ENCODE data around the gene KCNN3.

KCNN3 gene

DNA sequence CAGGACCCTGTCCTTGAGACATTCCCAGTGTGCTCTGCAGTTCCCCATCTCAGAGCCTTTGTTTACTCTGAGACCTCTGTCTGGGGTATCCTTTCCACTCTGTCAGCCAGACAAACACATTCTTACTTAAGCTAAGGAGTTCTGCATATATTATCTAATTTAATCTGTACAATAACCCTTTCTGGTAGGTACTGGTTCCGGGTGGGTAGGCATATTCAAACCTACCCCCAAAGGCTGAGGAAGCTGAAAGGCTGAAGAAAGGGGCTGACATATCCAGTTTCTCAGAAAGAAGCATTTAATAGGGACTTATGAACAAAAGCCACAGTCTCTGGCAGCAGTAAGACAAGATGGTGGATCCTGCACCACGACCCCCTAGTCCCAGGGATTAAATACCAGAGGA, 53.1 kb downstream of the KCNN3 start:
- no peak for DNase-seq (ENCODE audit: low read depth in 2 of 2)

DNA sequence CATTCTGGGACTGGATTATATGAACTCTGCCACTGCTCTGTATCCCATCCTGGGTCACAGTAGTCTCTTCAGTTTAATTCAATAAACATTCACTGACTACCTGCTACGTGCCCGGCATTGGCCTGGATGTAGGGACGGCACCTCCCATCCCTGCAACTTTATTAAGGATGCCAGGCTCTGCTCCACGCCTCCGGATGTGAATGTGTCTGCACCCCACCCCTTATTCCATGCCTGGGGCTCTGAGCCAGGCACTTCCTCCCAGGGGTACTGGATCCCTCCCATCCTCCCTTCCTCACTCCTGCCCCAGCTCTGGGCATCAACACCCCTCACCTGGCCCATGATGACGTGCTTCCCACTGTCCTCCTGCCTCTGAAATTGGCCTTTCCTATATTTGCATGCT, 53.7 kb downstream of the KCNN3 start:
- DNase-seq (ENCODE audit: low read depth in 2 of 2) = no peak

DNA sequence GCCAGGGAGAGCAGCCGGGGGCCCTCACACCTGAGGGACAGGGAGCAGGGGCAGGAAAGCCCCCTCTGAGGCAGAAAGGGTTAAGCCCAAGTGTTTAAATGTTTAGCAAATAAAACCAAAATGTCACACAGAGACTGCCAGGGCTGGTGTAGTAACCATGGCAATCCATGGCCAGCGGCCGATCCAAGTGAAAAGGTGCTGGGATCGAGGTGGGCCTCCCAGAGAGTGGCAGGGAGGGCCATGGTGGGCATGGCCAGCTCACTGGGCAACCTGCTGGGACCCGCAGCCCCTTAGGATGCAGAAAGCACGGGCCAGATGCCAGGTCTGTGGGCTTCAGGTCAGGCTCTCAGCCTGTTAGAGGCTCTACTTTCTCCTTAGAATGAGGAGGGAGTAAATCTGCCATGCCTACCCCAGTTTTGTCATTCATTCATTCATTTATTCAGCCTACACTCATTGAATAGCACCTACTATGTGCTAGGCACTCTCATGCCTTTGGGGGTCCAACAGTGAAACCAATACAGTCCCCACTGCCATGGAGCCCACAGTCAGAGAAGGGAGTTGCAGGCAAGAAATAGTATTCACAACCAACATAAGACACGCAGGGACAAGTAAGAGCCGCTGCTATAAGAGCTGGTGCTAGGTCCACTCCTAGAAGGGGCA, 56.1 kb downstream of the KCNN3 start:
- no peak for DNase-seq (ENCODE audit: low read depth in 2 of 2)

DNA sequence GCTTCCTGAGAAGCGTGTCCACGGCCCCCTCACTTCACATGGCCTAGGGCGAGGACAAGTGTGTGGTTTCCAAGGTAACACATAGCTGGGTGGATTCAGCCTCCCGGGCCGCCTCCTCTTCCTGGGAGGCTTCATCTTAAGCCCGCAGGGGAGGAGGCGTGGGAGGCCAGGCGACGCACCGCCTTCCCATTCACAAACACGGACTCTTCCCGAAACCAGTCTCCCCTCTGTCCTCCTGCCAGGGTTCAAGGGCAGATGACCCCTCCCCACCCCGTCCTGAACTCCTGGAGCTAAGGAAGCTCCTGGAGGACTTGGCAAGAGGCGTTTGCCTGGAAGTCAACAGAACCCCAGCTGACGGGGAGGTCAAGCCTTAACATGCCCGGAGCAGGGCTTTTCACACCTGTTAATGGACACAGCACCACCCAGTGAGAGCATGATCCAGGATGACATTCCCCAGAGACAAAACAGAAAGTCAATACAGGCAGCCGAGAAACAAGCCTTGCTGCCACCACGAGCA, 56.7 kb downstream of the KCNN3 start:
- DNase-seq (ENCODE audit: low read depth in 2 of 2) = no peak

DNA sequence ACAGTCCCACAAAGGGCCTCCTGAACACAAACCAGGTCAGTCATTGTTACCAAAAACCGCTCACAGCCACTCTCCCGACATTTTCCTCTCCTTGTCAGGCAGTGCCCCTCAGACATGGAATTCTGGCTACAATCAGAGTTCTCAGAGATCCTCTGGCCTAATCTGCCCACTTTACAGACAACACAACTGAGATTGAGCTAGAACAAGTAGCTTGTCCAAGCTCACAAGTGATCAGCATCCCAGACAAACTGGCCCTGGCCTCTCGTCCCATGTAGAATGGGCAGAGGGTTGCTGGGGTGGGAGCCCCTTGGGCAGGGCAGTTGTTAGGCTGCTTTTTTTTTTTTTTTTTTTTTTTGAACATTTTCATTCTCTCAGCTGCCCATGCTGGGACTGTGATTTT, 57.2 kb downstream of the KCNN3 start:
- DNase-seq (ENCODE audit: low read depth in 2 of 2) = no peak

DNA sequence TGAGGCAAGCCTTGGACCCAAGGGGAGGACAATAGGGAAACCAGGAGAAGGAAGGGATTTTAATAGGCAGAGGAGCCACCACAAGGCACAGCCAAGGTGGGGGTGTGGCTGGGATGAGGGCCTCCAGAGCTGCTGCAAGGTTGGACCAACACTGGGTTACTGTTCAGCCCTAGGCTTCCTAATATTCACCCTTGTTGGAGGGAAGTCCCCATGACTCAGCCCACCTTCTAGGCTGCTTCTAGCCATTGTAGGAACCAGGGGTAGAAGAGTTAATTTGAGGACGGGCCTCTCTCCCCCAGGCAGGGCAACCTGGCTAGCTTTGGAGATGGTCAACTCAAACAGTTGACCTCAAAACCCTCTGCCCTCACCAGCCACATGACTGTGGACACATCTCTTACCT, 59.5 kb downstream of the KCNN3 start:
- no peak for DNase-seq (ENCODE audit: low read depth in 2 of 2)

DNA sequence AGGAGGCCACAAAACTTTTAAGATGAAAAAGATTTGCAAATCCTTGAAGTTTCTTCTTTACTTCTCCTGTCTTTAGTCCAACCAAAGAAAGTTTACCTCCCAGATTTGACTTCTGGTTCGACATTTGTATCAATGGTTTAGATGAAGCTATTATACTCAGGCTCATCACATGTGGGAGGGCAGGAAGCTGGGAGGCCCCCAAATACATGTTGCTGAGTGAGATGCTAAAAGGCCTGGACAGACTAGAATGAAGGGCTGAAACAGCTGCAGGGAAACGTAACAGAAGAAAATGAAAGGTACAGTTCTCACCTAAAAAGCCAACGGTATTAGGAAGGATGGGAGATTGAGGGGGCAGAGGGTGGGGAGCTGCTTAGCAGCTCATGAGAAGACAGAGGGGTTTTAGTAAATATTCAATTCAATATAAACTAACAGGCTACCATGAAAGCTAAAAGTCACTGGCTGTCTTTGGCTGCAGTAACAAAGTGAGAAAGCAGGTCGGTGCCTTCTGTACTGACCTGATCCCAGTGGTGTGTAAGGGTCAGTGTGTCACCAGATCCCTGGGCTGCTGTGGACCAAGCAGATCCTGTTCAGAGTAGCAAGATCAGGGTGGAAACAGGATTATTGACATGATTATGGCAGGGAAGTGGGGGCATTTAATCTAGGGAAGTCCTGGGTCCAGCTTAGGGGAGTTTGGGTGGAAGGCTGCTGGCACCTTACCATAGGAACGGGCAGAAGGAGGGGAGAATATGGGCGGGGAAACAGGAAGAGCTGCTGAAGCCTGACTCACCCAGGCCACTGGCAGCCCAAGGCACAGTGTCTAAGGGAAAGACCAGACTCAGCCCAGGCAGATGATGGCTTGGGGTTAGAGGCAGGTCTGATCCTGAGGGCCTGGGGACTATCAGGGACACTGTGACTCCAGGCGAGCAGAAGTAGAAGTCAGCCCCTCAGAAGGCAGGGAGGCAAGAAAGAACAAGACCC, 60.4 kb downstream of the KCNN3 start:
- no peak for DNase-seq (ENCODE audit: low read depth in 2 of 2)

DNA sequence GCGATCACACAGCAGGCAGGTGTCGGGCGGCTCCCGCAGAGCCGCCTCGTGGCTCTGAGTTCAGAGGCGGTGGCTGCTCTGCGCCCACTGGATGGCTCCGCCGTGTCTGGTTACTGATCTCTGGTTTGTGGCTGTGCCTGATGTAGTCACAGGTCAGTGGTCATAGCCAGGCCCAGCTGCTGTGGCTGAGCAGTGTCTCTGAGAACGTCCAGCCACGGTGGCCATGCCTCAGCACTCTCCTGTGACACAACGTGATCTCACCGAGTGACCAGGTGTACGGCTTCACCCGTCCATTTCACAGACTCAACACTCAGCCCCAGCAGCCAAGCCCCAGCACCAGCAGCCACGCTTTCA, 61.2 kb downstream of the KCNN3 start:
- DNase-seq (ENCODE audit: low read depth in 2 of 2) = no peak

DNA sequence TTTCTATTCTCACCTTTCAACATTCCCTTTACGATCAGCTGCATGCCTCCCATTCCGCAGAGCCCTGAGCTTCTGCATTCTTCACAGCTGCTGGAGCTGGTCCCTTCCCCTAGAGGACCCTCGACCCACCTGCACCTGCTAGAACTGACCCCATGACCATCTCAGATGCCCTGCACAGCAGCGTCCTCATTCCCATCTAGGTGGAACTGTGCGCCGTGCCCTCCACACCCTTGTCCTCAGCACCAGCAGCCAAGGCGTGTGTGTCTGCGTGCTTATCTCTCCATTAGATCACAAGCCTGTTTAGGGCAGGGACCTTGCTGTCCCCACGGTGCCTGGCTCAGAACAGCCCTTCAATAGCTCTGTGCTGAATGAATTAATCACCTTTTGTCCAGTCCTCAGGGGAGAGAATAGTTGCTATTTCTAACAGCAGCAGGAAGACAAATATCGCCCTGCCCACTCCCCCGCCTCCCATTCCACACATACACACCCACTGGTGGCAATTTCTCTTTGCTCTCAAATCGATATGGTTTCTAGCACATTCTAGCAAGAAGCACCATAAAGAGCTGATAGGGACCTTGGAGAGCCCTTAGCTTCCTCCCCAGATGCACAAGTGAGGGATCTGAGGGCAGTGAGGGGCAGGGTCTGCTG, 61.7 kb downstream of the KCNN3 start:
- no peak for DNase-seq (ENCODE audit: low read depth in 2 of 2)

DNA sequence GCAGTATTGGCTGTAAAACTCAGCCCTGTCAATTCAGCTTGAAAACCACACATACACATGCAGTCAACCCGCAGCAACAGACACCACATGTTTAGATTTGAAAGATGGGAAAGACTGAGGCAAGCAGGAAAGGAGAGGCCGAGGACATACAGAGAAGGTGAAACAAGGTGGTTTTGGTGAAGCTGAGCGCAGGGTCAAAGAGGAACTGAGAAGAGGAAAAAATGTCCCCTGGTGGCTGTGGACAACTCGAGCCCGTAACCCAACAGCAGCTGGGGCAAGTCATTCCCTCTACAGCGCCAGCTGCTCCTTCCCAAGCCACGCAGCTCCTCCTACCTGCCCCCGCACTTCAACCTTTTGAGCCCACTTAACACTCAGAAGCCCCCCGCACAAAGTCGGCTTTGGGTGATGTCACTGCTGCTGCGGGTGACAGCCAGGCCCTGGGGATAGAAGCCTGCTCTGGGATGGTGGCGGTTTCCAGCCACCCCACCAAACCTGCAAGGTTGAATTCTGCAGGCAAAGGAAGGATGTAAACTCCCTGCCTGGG, 63.0 kb downstream of the KCNN3 start:
- DNase-seq (ENCODE audit: low read depth in 2 of 2) = no peak

DNA sequence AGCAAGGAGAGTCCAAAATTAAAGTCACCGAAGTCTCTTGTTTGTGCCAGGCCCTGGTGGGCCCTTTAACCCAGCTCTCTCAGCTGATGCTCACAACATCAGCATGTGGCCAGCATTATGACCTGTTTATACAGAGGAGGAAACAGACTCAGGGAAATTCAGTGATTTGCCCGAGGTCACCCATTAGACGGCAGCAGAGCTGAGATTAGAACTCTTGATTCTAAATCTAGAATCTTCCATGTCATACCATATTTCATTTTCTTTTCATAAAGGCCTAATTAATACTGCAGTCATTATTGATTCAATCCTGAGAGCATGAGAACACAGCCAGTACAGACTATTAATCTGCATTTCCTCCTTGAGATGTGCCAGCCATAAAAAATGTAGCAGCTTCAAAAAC, 63.7 kb downstream of the KCNN3 start:
- DNase-seq (ENCODE audit: low read depth in 2 of 2) = no peak

DNA sequence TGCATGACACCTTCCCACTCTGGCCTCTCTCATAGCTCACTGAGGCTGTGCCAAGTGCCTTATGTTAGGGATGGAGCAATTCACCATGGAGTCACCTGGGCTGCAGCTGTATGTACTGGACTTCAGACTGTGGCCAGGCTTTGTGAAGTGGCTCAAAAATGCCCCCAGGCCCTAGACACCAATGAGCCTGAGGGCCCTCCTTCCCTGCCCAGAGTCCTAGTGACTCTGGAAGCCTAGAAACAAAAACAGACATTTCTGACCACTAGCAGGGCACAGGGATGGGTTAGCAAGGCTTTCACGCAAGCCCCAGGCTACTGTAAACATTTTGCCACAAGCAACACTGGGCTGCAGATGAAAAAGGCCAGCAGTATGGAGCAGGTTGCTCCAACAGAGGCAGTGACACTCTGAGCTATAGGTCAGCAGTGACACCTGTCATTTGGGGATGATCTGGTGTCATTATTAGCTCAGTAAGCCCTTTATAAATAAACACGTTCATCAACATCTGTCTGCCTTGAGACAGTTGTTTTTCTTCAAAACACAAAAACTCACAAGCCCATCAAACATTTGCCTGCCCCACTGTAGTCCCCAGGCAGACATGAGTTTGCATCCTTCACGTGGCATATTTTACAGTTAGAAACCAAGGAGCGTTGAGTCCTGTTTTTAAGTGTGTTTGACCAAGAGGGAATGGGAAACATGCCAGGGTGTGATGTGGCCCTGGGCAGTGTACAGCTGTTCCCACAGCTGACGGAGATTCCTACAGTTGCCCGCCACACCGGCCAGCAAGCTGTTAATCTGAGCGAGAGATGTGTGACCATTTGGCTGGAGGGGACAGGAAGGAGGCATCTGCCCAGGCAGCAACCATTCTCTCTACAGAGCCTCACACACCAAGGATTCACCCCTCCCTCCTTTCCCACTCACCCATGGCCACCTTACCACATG, 66.8 kb downstream of the KCNN3 start:
- DNase-seq (ENCODE audit: low read depth in 2 of 2) = no peak

DNA sequence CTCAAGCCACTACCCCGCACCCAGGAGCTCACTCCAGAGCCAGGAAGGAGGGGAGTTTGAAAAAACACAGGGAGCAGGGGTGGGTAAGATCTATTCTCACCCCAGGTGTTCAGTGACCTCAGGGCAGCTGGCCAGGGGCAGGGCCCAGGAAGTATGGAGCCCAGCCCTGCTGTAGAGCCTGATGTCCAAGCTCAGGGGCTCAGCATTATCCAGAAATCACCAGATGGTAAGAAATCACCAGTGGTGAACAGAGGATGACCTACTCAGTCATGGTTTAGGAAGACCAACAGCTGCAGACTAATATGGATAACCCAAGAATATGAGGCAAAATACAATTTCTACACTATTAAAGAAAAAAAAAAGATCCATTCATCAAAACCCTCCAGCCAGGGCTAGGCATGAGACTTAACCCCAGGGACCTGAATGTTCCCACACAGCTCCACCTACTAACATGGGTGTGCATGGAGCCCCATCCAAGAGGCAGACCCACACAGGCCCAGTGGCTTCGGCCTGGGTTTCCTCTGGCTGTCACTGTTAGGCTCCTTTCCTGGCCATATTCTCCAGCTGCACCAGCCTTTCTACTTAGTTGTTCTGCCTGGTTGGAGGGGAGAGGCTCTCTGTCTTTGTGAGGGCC, 67.6 kb downstream of the KCNN3 start:
- DNase-seq (ENCODE audit: low read depth in 2 of 2) = no peak

DNA sequence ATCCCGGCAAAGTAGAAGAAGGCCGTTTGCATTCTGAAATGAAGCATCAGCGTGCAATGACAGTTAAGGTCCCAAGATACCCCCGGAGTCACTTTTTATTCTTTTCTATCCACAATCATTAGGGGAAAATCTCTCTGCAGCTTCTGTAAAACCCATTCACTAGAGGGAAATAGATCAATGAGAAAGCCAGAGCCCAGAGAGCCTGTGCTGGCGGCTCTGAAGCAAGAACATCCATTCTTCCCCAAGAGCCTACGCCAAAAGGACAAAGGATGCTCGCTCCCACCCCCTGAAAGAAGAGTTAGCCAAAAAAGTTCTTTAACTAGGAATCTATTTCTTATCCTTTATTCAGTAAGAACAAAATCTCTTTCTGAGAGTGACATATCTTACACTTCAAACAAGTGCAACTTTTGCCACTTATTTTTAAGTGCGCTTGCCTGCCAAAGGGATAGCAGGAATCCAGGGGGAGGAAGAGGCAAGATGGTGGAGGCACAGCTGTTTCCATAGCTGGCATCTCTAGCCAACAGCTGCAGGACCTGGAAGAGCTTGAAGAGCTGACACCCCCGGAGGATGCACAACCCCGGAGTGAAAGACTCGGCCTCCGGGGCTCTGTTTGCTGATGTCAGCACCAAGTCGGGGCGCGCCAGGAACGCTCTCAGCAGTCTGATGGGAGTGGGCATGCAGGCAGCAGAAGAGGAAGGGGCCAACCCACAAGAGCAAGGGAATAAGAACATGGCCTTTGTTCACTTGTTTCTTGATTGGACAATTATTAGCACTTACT, 68.7 kb downstream of the KCNN3 start:
- DNase-seq (ENCODE audit: low read depth in 2 of 2) = no peak

DNA sequence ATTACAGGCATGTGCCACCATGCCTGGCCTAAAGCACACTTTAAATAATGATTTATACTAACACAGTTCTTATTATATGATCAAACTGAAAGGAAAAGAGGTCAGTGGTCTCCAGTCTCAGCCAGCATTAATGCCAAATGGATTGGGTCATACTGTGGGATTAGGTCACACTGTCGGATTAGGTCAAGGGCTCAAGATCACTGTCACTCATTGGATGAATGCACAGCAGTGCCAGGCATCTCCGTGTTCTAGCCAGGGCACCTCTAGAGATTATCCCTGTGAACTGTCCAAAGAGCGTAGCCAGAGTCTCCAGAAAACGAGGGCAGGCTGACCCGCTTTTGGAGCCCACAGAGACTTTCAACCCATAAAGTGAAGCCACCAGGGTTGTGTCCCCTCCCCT, 70.9 kb downstream of the KCNN3 start:
- DNase-seq (ENCODE audit: low read depth in 2 of 2) = no peak

DNA sequence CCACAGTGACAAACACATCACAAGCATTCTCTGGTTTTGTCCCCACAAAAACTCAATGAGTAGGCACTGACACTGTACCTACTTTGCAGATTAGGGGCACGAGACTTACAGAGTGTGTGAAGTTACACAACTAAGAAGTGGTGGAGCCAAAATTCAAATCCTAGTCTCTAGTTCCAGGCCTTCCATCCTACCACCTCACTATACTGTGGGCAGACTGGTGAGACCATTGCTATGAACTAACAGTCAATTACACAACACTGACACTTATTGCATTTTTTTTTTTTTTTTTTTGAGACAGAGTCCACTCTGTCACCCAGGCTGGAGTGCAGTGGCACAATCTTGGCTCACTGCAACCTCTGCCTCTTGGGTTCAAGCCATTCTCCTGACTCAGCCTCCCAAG, 71.4 kb downstream of the KCNN3 start:
- DNase-seq (ENCODE audit: low read depth in 2 of 2) = no peak

DNA sequence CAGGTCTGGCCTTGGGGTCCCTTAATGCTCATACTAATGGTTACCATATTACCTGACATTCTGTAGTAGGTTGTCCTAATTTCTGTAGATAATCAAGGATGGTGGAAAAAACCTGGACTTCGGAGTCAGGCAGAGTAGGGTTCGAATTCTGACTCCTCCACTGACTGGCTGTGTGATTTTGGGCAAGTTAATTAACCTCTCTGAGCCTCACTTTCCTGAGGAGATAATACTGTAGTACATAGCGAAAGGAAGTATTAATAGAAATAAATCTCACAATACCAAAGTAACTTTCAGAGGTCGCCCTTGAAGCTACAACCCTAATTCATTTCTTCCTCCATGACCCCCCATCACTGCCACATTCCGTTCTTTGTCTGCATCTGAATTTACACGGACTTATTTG, 72.9 kb downstream of the KCNN3 start:
- DNase-seq (ENCODE audit: low read depth in 2 of 2) = no peak

DNA sequence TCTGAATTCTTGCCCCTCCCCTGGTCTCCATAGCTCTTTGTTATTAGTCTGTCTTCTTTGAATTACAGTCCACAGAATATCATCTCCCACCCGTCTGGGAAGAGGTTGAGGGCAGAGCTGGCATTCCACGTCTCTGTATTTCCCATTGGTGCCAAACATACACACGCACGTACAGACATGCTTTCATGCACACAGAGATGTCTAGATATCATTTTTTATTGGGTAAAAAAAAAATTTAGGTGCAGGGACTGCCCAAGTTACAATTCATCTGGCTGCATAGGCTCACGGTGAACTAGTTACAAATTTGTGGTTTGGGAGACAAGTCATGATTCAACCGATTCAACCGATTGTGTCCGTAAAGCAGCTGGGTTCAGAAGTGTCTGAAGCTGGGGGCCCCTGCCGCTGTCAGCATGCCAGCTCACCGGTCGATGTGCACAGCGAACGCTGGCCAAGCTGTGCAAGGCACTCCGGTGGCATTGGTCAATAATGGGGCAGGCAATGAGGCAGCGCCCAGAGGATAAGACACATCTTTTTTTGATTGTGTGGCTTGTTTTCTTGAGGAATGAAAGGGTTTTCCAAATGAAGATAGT, 73.7 kb downstream of the KCNN3 start:
- DNase-seq (ENCODE audit: low read depth in 2 of 2) = no peak

DNA sequence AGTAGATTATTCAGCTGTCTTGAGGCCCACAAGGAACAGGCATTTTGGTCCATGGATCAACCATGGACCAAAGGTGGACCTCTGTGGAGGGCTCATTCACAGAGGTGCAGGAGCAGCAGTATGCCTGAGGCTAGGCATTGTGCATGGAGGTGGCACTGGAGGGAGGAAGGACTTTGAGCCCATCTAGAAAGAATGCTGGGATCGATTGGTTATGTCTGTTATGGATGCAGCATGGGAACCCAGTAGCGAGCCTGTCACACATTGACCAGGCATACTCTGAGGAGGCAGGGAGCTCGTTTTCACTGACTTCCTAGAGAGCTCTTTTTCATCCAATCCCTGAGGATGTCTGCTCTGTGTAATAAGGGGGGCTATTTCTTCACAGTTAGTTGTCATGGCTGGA, 75.5 kb downstream of the KCNN3 start:
- DNase-seq (ENCODE audit: low read depth in 2 of 2) = no peak

DNA sequence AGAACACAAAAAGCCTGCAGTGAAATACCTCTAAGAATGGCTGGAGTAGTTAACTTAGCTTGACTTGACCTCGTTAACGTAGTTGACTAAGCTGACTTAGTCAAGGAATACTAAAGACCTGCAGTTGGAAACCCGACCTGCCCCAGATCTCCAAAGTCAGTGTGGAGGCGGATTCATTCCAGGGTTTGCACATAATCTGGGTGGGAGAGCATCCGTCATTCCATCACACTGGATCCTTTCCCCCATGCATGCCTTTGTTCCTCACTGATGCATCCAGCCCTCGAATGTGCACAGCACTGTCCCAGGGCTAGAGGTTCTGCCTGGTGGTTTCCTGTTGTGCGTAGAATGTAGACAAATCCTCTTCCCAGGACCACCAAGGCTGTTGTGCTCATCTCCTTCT, 76.4 kb downstream of the KCNN3 start:
- DNase-seq (ENCODE audit: low read depth in 2 of 2) = no peak

All from stimulated activated CD4-positive, alpha-beta T cell treated with anti-CD3 and anti-CD28 coated beads, Interleukin-15, amount 100 ng/mL, for 48 hours (primary cell).